ENCODE measurements around the gene KCNAB1. TPM values are rescaled to one million over a fixed set of nuclear protein-coding genes. Genes with fewer than 3 reads are reported as not detected.

Gene KCNAB1
- total RNA-seq, 2 donors from 2014 or later = 2.6 to 3.5 TPM

DNA sequence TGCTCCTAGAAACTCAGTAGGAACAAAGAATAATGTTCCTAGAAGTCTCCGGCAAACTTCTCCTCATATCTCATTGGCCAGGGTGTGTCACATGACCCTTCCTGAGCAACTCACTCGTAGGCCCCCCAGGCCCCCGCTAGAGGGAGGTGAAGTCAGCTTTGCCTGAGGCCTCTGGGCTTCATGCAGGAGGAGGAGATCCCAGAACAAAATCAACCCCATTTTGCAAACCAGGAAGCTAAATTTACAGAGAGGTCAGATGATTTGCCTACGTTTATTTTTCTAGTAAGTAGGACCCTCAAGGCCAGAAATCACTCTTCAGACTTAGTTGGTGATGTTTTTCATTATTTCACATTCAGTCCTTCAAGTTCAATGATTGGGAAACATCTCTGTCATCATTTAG, 335.5 kb downstream of the KCNAB1 start:
- no peak for ATAC-seq
- intact Hi-C loops (cut with DNase I) = loop anchor here in 1 of 2 donors (10.0 kb wide), 1 partner anchor 301 kb away; no protein-coding TSS in a partner anchor
- DNase-seq = no peak

DNA sequence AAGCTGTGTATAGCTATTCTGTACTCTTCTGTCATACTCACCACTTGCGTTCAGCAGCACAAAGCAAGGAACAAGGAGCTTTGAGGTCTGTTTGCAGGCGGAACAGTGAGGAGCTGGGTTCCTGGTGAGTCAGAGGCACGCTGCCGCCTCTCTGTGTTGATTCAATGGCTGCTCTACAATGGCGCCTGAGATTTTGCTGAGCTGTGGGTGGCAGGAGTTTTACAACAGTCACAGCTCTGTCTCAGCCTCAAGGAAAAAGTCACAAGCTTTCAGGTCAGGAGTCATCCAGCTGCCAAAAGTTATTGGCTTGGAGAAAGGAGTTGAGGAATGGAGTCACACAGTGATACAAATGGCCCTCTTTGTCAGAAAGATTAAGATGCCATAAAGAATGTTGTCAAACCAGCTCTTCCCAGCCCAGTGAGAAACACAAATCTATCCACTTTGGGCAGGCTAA, 336.4 kb downstream of the KCNAB1 start:
- ATAC-seq (no peak), DNase-seq (no peak)
- intact Hi-C loops (cut with DNase I) = loop anchor here in 1 of 2 donors (10.0 kb wide), 1 partner anchor 302 kb away; no protein-coding TSS in a partner anchor

DNA sequence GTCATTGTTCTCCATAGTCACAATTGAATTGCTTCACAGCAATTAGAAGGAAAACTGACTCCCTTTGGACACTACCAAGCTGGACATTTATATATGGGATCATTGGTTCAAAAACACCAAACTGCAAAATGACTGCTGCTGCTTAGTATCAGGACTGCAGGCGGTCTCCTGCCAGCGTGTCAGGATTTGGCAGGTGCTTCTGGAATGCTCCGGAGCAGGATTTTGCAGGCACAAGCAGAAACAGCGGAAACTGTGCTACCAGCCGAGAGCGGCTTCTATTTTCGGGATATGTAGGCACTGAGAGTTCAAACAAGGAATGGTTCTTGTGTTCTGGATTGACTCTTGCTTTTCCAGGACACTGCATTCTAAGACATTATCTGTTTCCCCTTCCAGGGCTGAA, 339.1 kb downstream of the KCNAB1 start:
- intact Hi-C loops (cut with DNase I) = loop anchor here in 1 of 2 donors (10.0 kb wide), 1 partner anchor 305 kb away; no protein-coding TSS in a partner anchor
- ATAC-seq (peak; percentile 54 to 86), DNase-seq (peak; percentile 31)

DNA sequence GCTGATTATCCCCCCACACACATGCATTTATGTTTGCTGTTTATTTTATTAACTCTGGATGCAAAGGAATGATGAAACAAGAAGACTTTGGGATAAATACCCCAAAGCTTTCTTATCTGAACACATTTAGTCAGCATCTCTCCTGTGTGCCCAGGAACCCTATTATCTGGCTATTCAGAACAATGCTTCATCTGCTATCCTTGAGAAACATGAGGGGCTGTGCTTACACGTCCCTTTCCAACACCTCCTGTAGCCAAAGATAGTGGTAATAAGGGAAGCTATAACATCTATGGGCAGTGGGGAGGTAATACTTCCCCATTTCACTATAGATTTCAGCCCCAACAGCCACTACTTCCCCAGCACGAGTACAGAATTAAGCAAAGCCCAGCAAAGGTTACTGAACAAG, 339.8 kb downstream of the KCNAB1 start:
- intact Hi-C loops (cut with DNase I) = no loop called here
- DNase-seq (no peak), ATAC-seq (no peak)

DNA sequence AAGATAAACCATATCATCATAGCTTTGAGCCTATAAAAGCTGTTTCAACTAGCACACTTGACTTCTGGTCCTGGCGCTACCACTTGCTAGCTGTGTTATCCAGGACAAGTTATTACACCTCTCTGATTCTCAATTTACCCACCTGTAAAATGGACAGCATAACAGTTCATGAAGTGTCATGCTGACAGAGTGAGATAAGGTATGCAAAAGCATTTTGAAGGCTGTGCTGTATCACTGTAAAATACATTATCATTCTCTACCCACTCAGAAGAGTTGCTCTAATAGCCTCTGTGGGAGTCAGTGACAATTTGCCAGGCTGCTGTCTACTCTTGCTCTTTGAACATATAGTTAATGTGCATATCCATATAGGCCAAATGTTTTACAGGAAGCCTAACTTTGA, 341.5 kb downstream of the KCNAB1 start:
- no peak for ATAC-seq
- no peak for DNase-seq
- intact Hi-C loops (cut with DNase I) = no loop called here

DNA sequence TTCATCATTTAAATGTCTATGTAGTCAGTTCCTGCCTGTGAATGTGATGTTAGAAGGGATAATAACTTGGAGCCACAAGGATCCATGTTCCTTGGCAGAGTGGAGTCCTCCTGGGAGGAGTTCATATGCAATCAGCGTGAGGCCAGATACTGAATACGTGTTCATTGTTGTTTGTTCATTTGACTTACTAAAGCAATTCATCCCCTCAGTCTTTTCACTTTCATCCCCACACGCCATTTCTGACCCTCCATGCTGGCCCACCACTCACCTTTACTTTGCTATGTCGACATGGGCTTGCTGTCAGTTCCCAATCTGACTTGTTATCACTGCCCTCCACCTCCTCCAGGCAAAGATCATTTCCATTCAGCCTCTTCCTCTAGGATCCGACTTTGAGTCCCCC, 342.7 kb downstream of the KCNAB1 start:
- intact Hi-C loops (cut with DNase I) = no loop called here
- ATAC-seq = no peak

DNA sequence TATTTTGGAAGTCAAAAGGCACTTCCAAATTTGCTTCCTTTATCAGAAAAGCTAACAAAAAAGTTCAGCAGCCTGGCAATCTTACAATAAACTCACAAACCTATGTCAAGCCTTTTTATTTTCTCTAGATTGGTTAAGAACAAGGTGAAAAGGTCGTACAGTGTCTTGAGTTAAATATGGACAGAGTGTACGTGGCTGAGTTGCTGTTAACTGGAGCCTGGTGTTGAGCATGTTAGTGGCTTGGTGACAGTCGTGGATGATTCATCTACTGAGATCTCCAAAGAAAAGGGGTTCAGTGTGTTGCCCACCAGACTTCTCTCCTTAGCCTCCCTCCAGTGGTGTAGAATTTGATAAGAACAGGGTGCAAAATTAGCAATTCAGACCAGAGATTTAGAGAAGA, 344.8 kb downstream of the KCNAB1 start:
- intact Hi-C loops (cut with DNase I) = no loop called here
- peak in 1 of 2 donors; percentile 26 for ATAC-seq
- DNase-seq = no peak

More for the DNA sequence above, 342.7 kb downstream of the KCNAB1 start:
- no peak for DNase-seq

DNA sequence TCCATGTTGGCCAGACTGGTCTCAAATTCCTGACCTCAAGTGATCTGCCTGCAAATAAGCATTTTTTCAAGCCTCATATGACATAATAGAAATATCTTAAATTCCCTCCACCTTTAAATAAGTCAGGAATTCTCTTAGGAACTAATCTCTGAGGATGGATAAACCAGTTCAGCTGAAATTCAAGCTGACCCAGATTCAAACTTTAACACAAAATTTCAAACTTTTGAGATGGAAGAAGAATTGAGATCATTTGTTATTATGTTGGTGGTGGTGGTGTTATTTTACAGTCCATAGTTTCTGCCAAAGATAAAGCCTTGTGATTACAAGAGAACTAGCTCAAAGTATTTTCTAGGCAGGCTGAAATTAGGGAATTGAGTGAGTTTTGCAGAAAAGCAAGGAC, 349.1 kb downstream of the KCNAB1 start:
- no peak for DNase-seq
- ATAC-seq = no peak
- intact Hi-C loops (cut with DNase I) = no loop called here

DNA sequence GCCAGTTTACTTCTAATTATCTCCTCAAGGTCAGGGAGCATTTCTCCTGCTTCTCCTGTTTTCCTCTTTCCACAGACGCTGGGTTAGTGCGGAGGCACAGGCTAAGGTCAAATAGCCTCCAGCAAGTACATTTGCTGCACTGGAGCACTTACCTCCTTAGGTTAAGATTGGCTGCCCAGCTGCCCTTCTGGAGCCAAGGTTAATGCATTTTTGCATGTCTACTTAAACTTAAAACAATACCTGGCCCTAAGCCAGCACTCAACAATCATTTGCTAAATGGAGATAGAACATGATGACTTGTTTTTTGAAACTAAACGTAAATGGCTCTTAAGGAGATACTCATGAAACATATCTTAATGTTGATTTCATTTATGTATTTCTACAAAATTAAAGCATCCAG, 351.1 kb downstream of the KCNAB1 start:
- intact Hi-C loops (cut with DNase I) = no loop called here
- ATAC-seq = no peak
- DNase-seq = no peak

DNA sequence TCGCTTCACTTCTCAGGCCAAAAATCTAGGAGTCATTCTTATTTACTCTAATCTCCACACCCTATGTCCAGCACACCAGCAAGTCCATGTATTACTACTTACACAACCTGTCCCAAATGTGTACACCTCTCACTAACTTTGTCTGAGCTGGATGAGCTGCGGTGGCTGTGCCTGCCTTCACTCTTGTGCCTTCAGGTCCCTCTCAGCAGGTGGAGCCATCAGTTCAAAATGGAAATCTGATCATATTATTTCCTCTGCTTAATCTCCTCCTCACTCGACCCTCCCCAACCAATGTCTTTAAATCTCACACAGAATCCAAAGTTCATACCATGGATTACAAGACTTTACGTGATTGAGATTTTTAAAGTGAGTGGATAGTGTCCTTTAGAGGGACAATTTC, 351.8 kb downstream of the KCNAB1 start:
- ATAC-seq (no peak), DNase-seq (no peak)
- intact Hi-C loops (cut with DNase I) = no loop called here

DNA sequence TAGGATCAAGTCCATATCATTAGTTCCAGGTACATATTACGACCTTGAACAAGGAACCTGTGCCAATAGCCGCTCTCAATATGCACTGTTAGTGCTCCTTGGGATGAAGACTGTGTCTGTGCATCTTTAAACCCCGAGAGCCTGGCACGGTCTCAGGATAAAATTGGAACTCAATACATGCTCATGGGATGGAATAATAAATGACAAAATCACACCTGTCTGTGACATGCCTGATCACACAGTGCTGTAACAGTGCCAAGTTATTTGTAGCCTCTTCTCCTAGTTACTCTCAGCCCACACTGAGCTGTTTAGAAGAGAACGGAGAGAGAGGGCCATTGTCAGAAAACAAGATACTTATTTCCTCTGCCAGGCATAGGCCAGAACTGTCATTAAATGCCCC, 352.3 kb downstream of the KCNAB1 start:
- intact Hi-C loops (cut with DNase I) = no loop called here
- ATAC-seq (no peak), DNase-seq (no peak)

DNA sequence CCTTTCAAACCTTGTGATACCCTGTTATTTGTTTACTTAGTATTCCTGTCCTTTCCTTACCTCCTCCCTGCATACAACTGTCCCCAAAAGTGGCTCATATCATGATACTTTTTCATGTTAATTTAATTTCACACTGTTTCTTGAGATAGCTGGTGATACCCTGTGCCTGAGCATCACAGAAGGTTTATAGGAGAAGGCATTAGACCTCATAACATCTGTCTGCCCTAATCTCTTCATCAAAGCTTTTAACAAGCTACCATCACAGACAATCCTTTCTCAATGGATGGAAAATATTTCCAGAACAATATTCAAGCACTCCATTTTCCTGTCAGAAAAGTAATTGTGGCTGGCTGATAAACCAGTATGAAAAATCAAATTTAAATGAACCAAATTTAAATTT, 353.0 kb downstream of the KCNAB1 start:
- no peak for DNase-seq
- intact Hi-C loops (cut with DNase I) = no loop called here
- ATAC-seq = no peak

DNA sequence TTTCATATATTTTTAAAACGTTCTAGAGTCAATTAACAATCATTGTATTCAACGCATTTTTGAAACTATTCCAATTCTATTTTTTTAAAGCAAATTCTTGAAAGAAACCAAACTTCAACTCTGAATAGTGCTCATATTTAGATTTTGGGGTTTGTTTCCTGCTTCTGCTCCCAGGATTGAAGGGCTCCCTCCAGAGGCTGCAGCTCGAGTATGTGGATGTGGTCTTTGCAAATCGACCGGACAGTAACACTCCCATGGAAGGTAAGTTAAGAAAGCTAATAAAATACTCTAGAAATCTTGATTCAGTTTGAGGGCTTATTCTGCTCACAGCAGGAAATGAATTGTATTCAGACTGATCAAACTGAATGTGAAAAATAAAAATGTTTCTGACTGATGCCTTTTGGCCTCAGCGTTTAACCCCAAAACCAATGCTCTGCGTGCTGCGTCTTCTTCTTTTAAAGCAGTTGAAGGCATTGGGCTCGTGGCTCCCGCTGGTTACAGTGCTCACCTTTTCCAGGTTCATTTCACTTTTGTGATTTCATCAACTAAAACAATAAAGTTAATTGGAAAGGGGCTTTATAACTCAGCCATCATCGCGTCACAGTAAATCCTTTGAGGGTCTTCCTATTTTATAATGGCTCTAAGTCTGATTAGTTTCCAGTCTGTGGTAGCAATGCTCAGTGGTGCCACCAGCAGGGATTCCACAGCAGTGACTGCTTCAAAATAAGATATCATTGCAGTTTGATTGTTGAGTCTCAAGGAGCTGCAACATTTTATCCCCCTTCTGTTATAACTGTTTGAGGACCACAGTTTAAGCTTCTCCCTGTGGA, 354.4 kb downstream of the KCNAB1 start:
- DNase-seq = no peak
- ATAC-seq = no peak
- intact Hi-C loops (cut with DNase I) = no loop called here

DNA sequence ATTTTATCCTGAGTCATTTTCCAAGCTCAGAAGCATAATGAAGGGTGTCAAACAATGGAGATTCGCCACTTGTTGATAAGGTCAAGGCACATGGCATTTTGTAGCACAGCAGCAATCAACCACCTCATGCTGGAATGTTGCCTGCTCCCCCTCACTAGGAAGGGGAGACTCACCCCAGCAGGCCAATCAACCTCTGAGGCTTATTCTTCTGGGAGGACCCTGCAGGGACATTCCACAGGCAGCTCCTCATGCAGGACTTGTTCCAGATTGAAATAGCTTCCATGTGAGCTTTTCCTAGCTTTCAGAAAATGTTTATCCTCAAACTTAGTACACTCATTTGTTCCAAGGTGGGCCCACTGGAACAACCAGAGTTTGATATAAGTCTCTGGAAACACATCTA, 356.9 kb downstream of the KCNAB1 start:
- no peak for DNase-seq
- ATAC-seq = no peak
- intact Hi-C loops (cut with DNase I) = no loop called here

DNA sequence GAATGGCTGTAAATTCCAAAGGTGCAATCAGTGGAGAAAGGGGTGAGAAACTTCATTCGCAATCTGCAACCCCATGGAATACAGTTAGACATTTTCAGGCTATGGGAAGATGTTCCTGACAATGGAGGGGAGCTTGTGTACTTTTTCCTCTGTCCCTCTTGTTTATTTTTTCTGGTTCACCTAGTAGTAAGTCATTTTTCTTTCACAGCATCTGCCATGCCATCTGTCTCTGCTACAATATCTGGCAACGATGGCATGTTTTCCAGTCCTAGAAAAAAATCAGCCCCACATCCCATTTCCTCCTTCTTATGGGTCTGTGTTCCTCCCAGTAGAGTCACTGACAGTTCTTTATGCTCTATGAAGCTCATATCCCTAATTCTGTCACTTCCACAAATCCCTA, 358.5 kb downstream of the KCNAB1 start:
- DNase-seq (no peak), ATAC-seq (no peak)
- intact Hi-C loops (cut with DNase I) = no loop called here

DNA sequence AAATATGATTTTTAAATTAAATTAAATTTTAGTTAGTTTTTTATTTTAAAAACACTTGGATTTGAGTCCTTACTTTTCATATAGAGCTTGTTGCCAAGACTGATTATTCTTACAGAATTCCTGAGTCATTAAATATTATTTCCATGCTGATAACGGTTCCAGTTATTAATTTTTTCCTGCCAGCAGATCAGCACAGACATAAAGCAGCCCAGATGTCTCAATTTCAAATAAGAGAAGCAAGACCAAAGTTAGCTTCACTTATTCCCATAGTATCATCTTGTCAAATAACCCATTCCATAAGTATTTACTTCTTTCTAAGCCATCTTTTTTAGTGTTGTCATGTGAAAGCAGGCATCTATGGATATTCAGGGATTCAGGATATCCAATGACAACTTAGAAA, 359.2 kb downstream of the KCNAB1 start:
- DNase-seq (no peak), ATAC-seq (no peak)
- intact Hi-C loops (cut with DNase I) = no loop called here

DNA sequence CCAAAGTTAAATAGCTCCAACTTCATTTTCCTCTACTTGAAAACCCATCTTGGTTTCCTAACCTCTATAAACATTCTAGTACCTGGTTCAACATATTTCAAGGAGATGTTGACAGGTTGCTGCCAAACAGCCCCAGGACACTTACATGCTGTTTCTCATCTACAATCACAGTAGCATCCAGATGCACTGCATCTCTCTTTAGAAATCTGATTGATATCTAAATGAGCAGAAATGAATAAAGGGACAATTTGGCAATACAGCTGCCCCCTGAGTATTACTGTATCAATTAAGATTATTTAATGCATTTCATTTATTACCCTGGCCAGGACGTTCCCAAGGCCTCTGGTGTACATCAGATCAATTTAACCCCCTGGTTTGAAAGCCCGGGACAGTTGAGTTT, 360.6 kb downstream of the KCNAB1 start:
- intact Hi-C loops (cut with DNase I) = no loop called here
- ATAC-seq (no peak), DNase-seq (no peak)

DNA sequence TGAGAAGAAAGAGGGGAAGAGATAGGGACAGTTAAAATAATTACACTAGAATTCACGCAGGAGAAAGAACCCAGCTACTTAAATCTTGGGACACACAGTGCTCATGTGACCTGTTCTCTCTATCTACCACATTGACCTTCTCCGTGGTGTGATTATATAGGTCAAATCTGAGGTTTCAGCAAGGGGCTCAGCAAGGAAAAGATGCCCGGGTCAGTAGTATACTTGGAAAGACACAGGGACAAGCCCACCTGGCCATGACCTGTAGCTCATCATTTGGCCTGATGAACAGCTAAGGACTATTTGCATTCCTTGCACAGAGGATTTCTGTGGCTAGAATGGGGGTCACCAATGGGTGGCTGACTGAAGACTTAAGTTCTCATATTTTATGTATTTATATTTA, 362.6 kb downstream of the KCNAB1 start:
- ATAC-seq (no peak), DNase-seq (no peak)
- intact Hi-C loops (cut with DNase I) = no loop called here

DNA sequence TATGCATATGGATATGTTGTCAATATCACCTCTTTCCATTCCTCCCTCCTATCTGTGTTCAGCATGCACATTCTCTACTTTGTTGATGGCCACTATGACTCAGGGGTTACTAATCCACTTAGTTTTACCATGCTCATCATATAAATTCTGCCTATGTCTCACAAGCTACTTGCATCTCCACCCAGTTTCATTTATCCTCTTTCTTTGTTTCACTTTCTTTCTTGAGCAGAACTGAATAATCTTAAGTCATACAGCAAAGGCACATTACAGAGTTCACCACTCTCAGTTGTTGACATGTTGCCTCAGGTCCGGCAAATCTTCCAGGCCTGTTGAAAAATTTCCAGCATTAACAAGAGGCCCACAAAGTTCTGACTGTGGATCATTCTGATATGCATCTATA, 363.0 kb downstream of the KCNAB1 start:
- intact Hi-C loops (cut with DNase I) = no loop called here
- DNase-seq (no peak), ATAC-seq (peak; percentile 67 to 81)

DNA sequence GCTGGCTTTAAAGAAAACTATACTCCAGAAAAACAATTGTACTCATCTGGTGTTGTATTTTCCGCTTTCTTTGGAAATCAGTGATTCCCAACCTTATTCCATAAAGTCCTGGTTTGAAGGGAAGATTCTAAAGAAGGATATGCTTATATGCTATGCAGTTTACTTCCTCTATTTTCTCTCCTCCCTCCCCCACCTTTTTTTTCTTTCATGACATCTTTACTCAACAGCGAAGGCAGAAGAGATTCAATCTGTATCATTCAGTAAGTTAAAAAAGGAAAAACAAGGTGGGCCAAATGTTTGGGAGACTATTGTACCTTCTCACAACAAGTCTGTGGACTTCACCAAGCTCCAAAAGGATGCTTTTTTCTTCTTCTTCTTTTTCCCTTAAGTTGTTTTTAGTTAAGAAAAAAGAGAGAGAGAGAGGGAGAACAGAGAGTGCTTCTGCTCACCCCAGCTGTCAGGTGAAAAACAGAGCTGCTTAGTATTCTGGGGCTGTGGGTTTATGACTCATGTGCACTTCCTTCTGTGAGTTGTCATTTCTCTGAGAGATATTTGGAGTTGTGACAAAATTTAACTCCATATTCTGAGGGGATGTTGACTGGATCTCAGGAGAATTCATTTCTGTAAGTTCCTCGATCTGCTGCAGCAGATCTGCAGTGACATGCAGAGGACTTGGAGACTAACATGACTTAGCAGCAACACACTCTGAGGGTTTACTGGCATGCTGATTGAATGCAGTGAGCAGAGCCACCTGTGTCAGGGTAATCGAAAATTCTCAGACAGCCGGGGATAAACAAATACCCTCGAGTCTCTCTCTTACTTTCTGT, 363.8 kb downstream of the KCNAB1 start:
- ATAC-seq = peak in 1 of 2 donors; percentile 91
- no peak for DNase-seq
- intact Hi-C loops (cut with DNase I) = no loop called here

Measured in left cardiac atrium (tissue), 4 donors.